ENCODE results near the gene GMPS.

DNA sequence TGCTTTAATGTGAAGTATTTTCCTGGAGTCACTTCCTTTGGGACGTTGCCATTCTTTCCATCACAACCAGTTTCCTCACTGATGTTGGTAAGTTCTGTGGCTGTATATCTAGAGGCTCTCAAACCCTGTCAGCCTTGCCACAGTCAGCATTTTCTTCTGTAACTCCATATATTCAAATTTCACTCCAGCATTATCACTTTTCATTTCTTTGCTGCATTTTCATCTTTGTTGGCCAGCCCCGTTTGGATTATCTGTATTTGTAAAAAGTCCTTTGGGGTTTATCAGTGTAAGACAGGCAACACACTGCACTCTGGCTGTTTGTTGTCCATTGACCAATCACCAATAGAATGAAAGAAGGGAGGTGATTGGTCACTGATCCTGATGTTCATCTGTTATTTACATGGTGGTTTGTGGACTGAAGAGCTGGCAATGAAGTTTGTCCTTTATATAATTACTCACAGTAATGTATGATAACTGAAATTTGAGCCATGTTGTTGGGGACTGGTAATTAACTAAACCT is 20.3 kb downstream of the GMPS start:
- TF ChIP-seq NR2C2 (IDR thresholded peaks at IDR 0.05; ENCODE audit: borderline replicate concordance, control insufficient read depth, insufficient read length, low read depth) (no peak), SIN3A (IDR thresholded peaks at IDR 0.05; ENCODE audit: low read depth, low read length) (no peak), SMAD1 (IDR thresholded peaks at IDR 0.05; ENCODE audit: low read depth, partially characterized antibody) (no peak), CHD1 (IDR thresholded peaks at IDR 0.05; ENCODE audit: low read depth, low read length) (no peak), FOXK2 (IDR thresholded peaks at IDR 0.05) (no peak)

Data from GM12878 (cell line).